Hepatocyte (in vitro differentiated cells): ENCODE data around the gene SNAI1. TPM values are rescaled to one million over a fixed set of nuclear protein-coding genes. Genes with fewer than 3 reads are reported as not detected.

Experiments
- DNase-seq: peaks from one replicate; pipeline ENCODE4 v3.0.0-alpha.2; 2016; ENCODE audit warnings: low spot score
- H2AFZ ChIP-seq: fragments of 200-600 bp; sonication (generic); 2 replicates; pipeline ENCODE4 v1.6.0; 2016; ENCODE audit warnings: antibody characterized with exemption, mild to moderate bottlenecking
- H3K27ac ChIP-seq: fragments of 200-600 bp; sonication (generic); 2 replicates; pipeline ENCODE4 v1.5.1; 2016; ENCODE audit warnings: mild to moderate bottlenecking
- H3K27me3 ChIP-seq: fragments of 200-600 bp; sonication (generic); 2 replicates; pipeline ENCODE4 v1.6.1; 2016
- H3K36me3 ChIP-seq: fragments of 200-600 bp; sonication (generic); replicated peaks from 2 replicates; pipeline ENCODE4 v1.5.1; 2016; ENCODE audit warnings: low read depth; ENCODE audit not compliant: insufficient read depth
- H3K4me1 ChIP-seq: fragments of 200-600 bp; sonication (generic); 2 replicates; pipeline ENCODE4 v1.5.1; 2016; ENCODE audit warnings: mild to moderate bottlenecking, moderate library complexity; ENCODE audit not compliant: insufficient read depth
- H3K4me2 ChIP-seq: fragments of 200-600 bp; sonication (generic); 2 replicates; pipeline ENCODE4 v1.6.0; 2016
- H3K4me3 ChIP-seq: fragments of 200-600 bp; sonication (generic); 2 replicates; pipeline ENCODE4 v1.5.1; 2016; ENCODE audit warnings: mild to moderate bottlenecking
- H3K79me2 ChIP-seq: fragments of 200-600 bp; sonication (generic); 2 replicates; pipeline ENCODE4 v1.6.0; 2017; ENCODE audit warnings: mild to moderate bottlenecking
- H3K9me2 ChIP-seq: fragments of 200-600 bp; sonication (generic); replicated peaks from 2 replicates; pipeline ENCODE4 v1.6.0; 2017; ENCODE audit warnings: mild to moderate bottlenecking; ENCODE audit not compliant: insufficient read depth
- H3K9me3 ChIP-seq: fragments of 200-600 bp; sonication (generic); 2 replicates; pipeline ENCODE4 v1.5.1; 2016; ENCODE audit warnings: low read depth, mild to moderate bottlenecking
- H4K20me1 ChIP-seq: fragments of 200-600 bp; sonication (generic); 2 replicates; pipeline ENCODE4 v1.6.0; 2016; ENCODE audit warnings: mild to moderate bottlenecking; ENCODE audit not compliant: insufficient read depth, poor library complexity, severe bottlenecking
- EZH2 ChIP-seq: fragments of 200-600 bp; sonication (generic); IDR thresholded peaks from 2 replicates; pipeline ENCODE4 v1.6.1; 2016; ENCODE audit warnings: antibody characterized with exemption, mild to moderate bottlenecking, borderline replicate concordance
- EZH2phosphoT487 ChIP-seq: fragments of 200-600 bp; sonication (generic); IDR thresholded peaks from one replicate; pipeline ENCODE4 v1.6.1; 2018; ENCODE audit warnings: antibody characterized with exemption, mild to moderate bottlenecking, low read depth, moderate library complexity; ENCODE audit not compliant: unreplicated experiment, severe bottlenecking
- WGBS: methylation state at CpG from one replicate; pipeline ENCODE4 v1.1.6; 2016; ENCODE audit warnings: low lambda C conversion rate; ENCODE audit errors: missing lambda C conversion rate; 5-methylcytosine and 5-hydroxymethylcytosine counted together
- polyA plus RNA-seq: library from polyadenylated mRNA; unstranded; fragments of >200 nt; fragmentation: Nextera tagmentation; extraction: Ambion mirVana; gene quantifications from 2 replicates; pipeline ENCODE4 v1.2.1, GENCODE V29; 2016
- total RNA-seq: library from RNA; depleted of rRNA; stranded (reverse); fragments of >200 nt; gene quantifications from 2 replicates; pipeline ENCODE4 v1.2.3, GENCODE V29; 2014
- TF ChIP-seq, protein P1 (sequence below): fragments of 200-600 bp; sonication (generic); IDR thresholded peaks from 2 replicates; pipeline ENCODE4 v1.5.1; 2016; ENCODE audit warnings: antibody characterized with exemption, mild to moderate bottlenecking; ENCODE audit not compliant: poor library complexity

SNAI1 gene
- total and polyA plus RNA-seq, 2 experiments from 2014 or later = 2.9 to 9.8 TPM

DNA sequence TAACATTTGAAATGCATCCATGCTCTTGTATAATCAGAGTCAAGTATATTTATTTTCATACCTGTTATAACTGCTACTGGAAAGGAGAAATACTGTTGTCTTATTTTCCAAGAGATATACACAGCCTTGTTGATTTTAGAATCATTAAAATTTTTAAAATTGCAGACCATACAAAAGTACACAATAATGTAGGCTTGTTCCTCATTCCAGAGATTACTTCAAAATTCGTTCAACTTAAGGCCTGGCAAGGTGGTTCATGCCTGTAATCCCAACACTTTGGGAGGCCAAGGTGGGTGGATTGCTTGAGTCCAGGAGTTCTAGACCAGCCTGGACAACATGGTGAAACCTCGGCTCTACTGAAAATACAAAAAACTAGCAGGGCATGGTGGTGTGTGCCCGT, 40.5 kb upstream of the SNAI1 start:
- no peak overlapping the region for H2AFZ ChIP-seq
- H4K20me1 ChIP-seq = peaks cover 72% of the 10 kb centered on the region
- peaks cover 85% of the 10 kb centered on the region for H3K79me2 ChIP-seq
- H3K9me3 ChIP-seq = no peaks in the 10 kb centered on the region
- TF ChIP-seq, protein P1, sequence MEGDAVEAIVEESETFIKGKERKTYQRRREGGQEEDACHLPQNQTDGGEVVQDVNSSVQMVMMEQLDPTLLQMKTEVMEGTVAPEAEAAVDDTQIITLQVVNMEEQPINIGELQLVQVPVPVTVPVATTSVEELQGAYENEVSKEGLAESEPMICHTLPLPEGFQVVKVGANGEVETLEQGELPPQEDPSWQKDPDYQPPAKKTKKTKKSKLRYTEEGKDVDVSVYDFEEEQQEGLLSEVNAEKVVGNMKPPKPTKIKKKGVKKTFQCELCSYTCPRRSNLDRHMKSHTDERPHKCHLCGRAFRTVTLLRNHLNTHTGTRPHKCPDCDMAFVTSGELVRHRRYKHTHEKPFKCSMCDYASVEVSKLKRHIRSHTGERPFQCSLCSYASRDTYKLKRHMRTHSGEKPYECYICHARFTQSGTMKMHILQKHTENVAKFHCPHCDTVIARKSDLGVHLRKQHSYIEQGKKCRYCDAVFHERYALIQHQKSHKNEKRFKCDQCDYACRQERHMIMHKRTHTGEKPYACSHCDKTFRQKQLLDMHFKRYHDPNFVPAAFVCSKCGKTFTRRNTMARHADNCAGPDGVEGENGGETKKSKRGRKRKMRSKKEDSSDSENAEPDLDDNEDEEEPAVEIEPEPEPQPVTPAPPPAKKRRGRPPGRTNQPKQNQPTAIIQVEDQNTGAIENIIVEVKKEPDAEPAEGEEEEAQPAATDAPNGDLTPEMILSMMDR = no peak
- TF ChIP-seq EZH2 = no peak
- TF ChIP-seq EZH2phosphoT487 = no peak
- H3K36me3 ChIP-seq = no peaks in the 10 kb centered on the region
- H3K4me3 ChIP-seq = no peak overlapping the region
- WGBS = 87% methylated on average over 3 of the region's 3 CpGs
- peaks cover 16% of the 10 kb centered on the region for H3K4me1 ChIP-seq
- H3K27me3 ChIP-seq = no peaks in the 10 kb centered on the region
- no peaks in the 10 kb centered on the region for H3K9me2 ChIP-seq
- H3K4me2 ChIP-seq = no peak overlapping the region
- no peak for DNase-seq
- no peak overlapping the region for H3K27ac ChIP-seq

DNA sequence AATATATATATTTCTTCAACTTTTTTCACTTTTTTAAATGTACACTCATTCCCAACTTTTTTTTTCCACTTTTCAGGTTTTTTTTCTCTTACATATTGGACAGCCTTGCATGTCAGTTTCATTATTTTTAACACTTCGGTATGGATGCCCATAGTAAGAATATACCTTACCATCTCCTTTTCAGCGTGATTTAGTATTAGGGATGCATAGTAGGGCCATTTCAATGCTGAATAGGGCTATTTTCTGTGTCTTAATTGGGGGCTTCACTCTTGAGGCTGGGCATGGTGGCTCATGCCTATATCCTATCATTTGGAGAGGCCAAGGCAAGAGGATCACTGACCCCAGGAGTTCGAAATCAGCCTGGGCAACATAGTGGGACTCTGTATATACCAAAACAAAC, 39.8 kb upstream of the SNAI1 start:
- Histone ChIP-seq H3K9me2 (no peaks in the 10 kb centered on the region), H3K4me2 (no peak overlapping the region), H2AFZ (no peak overlapping the region), H3K27me3 (no peaks in the 10 kb centered on the region), H3K4me1 (peaks cover 12% of the 10 kb centered on the region), H3K79me2 (peaks cover 82% of the 10 kb centered on the region), H3K9me3 (no peaks in the 10 kb centered on the region), H3K27ac (no peak overlapping the region), H3K36me3 (no peaks in the 10 kb centered on the region), H3K4me3 (no peak overlapping the region), H4K20me1 (peaks cover 66% of the 10 kb centered on the region)
- DNase-seq = no peak
- TF ChIP-seq EZH2 = no peak
- no peak for TF ChIP-seq EZH2phosphoT487
- TF ChIP-seq, protein P1 = no peak
- over 99% methylated on average over 3 of the region's 3 CpGs for WGBS

DNA sequence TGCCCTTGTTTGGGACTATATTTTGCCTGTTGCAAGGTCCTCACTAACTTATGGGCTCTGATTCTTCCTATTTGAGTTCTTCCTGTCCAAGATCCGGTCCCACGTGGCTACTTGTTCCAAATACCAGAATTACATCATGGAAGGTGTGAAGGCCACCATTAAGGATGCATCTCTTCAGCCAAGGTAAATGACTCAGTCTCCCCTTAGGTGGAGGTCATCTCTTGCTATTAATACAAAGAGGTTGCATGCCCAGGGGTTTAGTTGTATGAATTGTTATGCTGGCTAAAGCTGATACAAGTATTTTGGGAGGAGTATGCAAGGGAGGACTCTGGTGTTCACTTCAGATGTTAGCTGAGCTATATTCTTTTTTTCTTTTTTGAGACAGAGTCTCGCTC, 37.5 kb upstream of the SNAI1 start:
- no peak for TF ChIP-seq EZH2
- TF ChIP-seq, protein P1 = no peak
- no peak for TF ChIP-seq EZH2phosphoT487
- Histone ChIP-seq H4K20me1 (peaks cover 43% of the 10 kb centered on the region), H3K36me3 (no peaks in the 10 kb centered on the region), H3K9me3 (no peaks in the 10 kb centered on the region), H2AFZ (no peak overlapping the region), H3K4me3 (no peak overlapping the region), H3K27ac (peak overlapping the region; percentile 67), H3K27me3 (no peaks in the 10 kb centered on the region), H3K4me2 (no peak overlapping the region), H3K4me1 (peaks cover 2% of the 10 kb centered on the region), H3K9me2 (no peaks in the 10 kb centered on the region), H3K79me2 (peaks cover 65% of the 10 kb centered on the region)
- no peak for DNase-seq
- 93% methylated on average over 3 of the region's 3 CpGs for WGBS
